HepG2 (cell line): ENCODE data around the gene NPPB. TPM values are rescaled to one million over a fixed set of nuclear protein-coding genes. Genes with fewer than 3 reads are reported as not detected.

ENCODE experiments used
- DNMT3B ChIP-seq: conservative IDR thresholded peaks from 2 replicates; pipeline ENCODE4 v1.6.1; 2016; ENCODE audit warnings: missing biosample characterization, control low read depth
- ELF1 ChIP-seq: sonication (generic); formaldehyde crosslinking; IDR thresholded peaks from 2 replicates; pipeline ENCODE4 v1.4.0; 2020; ENCODE audit warnings: missing genetic modification reagents
- RARA ChIP-seq: IDR thresholded peaks from 2 replicates; pipeline ENCODE4 v1.6.1; 2016; ENCODE audit warnings: missing genetic modification reagents, missing compliant biosample characterization
- SSRP1 ChIP-seq: IDR thresholded peaks from 2 replicates; pipeline ENCODE4 v1.6.1; 2016; ENCODE audit warnings: control low read depth
- U2AF1 ChIP-seq: fragments of 200-400 bp; formaldehyde crosslinking; optimal IDR thresholded peaks from 2 replicates; pipeline ENCODE3; 2017; ENCODE audit warnings: mild to moderate bottlenecking, low read depth, low read length
- ZNF383 ChIP-seq: sonication (generic); formaldehyde crosslinking; IDR thresholded peaks from 2 replicates; pipeline ENCODE4 v1.4.0; 2020; ENCODE audit warnings: missing genetic modification reagents, mild to moderate bottlenecking, borderline replicate concordance
- ZNF407 ChIP-seq: sonication (generic); formaldehyde crosslinking; IDR thresholded peaks from one replicate; pipeline ENCODE4 v1.5.1; 2020; ENCODE audit warnings: mild to moderate bottlenecking, missing genetic modification reagents; ENCODE audit errors: not compliant biosample characterization
- polyA plus RNA-seq, 8 experiments: library from polyadenylated mRNA; depleted of rRNA in 3 of 8; stranded (reverse) in 7 of 8; unstranded in 1 of 8; fragments of >200 nt; fragmentation: Illumina TruSeq in 4 of 8; extraction: Trizol in 4 of 8; gene quantifications; 2 replicates each; pipeline versions ENCODE4 v1.2.1 to v1.2.3, GENCODE V29; 2011 to 2016; ENCODE audit warnings: low read depth in 4 of 8, missing spikeins in 1 of 8, mixed read lengths in 1 of 8; ENCODE audit not compliant: insufficient read depth in 1 of 8
- total RNA-seq, 5 experiments: library from RNA; depleted of rRNA; stranded (reverse); fragments of >200 nt; fragmentation: Illumina TruSeq; extraction: Trizol; gene quantifications; 2 replicates each; pipeline ENCODE4 v1.2.3, GENCODE V29; 2016; ENCODE audit warnings: low read depth in 1 of 5
- TF ChIP-seq, protein P1 (sequence below): sonication (generic); formaldehyde crosslinking; IDR thresholded peaks from 2 replicates; pipeline ENCODE4 v1.5.1; 2020; ENCODE audit warnings: missing genetic modification reagents, mild to moderate bottlenecking, borderline replicate concordance
- TF ChIP-seq, protein P2 (sequence below): sonication (generic); formaldehyde crosslinking; IDR thresholded peaks from 2 replicates; pipeline ENCODE4 v1.4.0; 2020; ENCODE audit warnings: mild to moderate bottlenecking, missing genetic modification reagents

The NPPB gene
- total and polyA plus RNA-seq, 2 of the 13 experiments (the other 11 are each of a cell fraction or from before 2014, with no cell fraction given): 1.9 TPM; not detected in 1

DNA sequence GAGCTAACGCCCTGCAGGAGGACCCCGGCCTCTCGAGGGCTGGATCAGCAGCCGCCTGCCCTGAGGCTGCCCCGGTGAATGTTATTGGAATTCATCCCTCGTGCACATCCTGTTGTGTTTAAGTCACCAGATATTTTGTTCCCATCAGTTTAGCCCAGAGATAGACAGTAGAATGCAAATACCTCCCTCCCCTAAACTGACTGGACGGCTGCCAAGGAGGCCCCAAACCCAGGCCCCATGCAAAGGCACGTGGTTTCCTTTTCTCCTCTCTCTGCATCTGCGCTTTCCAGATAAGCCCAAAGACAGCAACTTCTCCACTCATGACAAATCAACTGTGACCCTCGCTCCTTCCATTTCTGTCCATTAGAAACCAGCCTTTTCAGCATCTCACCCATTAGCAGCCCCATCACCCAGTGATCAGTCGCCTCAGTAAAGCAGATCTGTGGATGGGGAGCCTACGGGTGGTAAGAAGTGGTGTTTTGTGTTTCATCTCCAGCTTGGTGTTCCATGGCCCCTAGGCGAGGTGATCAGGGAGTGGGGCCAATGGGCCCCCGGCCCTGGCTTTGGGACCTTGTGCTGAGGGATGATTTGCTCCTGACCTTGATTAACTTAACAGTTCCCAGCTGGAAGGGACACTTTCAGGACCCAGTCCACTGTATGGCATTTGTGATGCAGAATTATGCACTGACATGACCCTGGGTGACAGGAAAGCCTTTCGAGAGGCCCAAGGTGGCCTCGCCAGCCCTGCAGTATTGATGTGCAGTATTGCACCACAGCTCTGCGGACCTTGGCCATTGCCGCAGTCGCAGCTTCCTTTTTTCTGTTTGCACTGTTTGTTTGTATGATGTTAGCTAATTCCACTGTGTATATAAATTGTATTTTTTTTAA lies 16.3 kb downstream of the NPPB start (continued):
- TF ChIP-seq, protein P1, sequence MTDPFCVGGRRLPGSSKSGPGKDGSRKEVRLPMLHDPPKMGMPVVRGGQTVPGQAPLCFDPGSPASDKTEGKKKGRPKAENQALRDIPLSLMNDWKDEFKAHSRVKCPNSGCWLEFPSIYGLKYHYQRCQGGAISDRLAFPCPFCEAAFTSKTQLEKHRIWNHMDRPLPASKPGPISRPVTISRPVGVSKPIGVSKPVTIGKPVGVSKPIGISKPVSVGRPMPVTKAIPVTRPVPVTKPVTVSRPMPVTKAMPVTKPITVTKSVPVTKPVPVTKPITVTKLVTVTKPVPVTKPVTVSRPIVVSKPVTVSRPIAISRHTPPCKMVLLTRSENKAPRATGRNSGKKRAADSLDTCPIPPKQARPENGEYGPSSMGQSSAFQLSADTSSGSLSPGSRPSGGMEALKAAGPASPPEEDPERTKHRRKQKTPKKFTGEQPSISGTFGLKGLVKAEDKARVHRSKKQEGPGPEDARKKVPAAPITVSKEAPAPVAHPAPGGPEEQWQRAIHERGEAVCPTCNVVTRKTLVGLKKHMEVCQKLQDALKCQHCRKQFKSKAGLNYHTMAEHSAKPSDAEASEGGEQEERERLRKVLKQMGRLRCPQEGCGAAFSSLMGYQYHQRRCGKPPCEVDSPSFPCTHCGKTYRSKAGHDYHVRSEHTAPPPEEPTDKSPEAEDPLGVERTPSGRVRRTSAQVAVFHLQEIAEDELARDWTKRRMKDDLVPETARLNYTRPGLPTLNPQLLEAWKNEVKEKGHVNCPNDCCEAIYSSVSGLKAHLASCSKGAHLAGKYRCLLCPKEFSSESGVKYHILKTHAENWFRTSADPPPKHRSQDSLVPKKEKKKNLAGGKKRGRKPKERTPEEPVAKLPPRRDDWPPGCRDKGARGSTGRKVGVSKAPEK: no peak
- TF ChIP-seq DNMT3B (CRISPR knock-in tag): no peak; the same call in 1 of the 2 replicates
- TF ChIP-seq, protein P2, sequence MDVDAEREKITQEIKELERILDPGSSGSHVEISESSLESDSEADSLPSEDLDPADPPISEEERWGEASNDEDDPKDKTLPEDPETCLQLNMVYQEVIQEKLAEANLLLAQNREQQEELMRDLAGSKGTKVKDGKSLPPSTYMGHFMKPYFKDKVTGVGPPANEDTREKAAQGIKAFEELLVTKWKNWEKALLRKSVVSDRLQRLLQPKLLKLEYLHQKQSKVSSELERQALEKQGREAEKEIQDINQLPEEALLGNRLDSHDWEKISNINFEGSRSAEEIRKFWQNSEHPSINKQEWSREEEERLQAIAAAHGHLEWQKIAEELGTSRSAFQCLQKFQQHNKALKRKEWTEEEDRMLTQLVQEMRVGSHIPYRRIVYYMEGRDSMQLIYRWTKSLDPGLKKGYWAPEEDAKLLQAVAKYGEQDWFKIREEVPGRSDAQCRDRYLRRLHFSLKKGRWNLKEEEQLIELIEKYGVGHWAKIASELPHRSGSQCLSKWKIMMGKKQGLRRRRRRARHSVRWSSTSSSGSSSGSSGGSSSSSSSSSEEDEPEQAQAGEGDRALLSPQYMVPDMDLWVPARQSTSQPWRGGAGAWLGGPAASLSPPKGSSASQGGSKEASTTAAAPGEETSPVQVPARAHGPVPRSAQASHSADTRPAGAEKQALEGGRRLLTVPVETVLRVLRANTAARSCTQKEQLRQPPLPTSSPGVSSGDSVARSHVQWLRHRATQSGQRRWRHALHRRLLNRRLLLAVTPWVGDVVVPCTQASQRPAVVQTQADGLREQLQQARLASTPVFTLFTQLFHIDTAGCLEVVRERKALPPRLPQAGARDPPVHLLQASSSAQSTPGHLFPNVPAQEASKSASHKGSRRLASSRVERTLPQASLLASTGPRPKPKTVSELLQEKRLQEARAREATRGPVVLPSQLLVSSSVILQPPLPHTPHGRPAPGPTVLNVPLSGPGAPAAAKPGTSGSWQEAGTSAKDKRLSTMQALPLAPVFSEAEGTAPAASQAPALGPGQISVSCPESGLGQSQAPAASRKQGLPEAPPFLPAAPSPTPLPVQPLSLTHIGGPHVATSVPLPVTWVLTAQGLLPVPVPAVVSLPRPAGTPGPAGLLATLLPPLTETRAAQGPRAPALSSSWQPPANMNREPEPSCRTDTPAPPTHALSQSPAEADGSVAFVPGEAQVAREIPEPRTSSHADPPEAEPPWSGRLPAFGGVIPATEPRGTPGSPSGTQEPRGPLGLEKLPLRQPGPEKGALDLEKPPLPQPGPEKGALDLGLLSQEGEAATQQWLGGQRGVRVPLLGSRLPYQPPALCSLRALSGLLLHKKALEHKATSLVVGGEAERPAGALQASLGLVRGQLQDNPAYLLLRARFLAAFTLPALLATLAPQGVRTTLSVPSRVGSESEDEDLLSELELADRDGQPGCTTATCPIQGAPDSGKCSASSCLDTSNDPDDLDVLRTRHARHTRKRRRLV (CRISPR knock-in tag): peak; percentile 61; the same call in 1 of the 2 replicates
- 0 out of 2 replicates have a peak, but pooled peaks have one; percentile 32 for TF ChIP-seq ELF1 (CRISPR knock-in tag)
- TF ChIP-seq ZNF407 (CRISPR knock-in tag): no peak
- TF ChIP-seq RARA: peak; percentile 95
- peak; percentile 99 for TF ChIP-seq SSRP1
- no peak for TF ChIP-seq ZNF383
- TF ChIP-seq U2AF1: no peak
